HUES48 (cell line): ENCODE measurements around the gene KBTBD4.

Source experiments
- H3K27ac ChIP-seq: one replicate; pipeline ENCODE4 v1.7.0; 2013; ENCODE audit warnings: low read depth, low read length, inconsistent platforms
- H3K27me3 ChIP-seq: 2 replicates; pipeline ENCODE4 v1.6.1; 2013; ENCODE audit warnings: mild to moderate bottlenecking, low read length; ENCODE audit not compliant: control insufficient read depth, insufficient read depth
- H3K36me3 ChIP-seq: 2 replicates; pipeline ENCODE4 v1.6.1; 2013; ENCODE audit warnings: low read length; ENCODE audit not compliant: control insufficient read depth, insufficient read depth
- H3K4me1 ChIP-seq: 2 replicates; pipeline ENCODE4 v1.6.1; 2013; ENCODE audit warnings: mild to moderate bottlenecking, low read length; ENCODE audit not compliant: control insufficient read depth, insufficient read depth
- H3K4me3 ChIP-seq: 2 replicates; pipeline ENCODE4 v1.5.1; 2013; ENCODE audit warnings: mild to moderate bottlenecking, low read depth, low read length
- H3K9ac ChIP-seq: 2 replicates; pipeline ENCODE4 v1.6.1; 2013; ENCODE audit warnings: mild to moderate bottlenecking, low read depth, low read length, moderate library complexity
- H3K9me3 ChIP-seq: 2 replicates; pipeline ENCODE4 v1.6.1; 2013; ENCODE audit warnings: low read length; ENCODE audit not compliant: control insufficient read depth, insufficient read depth

The KBTBD4 gene

GRCh38 chr11:47578524-47579494 lies at the start of gene KBTBD4, which contains the start of gene NDUFS3:
Gene KBTBD4, minus strand, starts transcription at chr11:47578970. Its CDS starts 19 bp downstream, at chr11:47578951.
Gene NDUFS3, plus strand, starts transcription at chr11:47579074. Its CDS starts 18 bp downstream, at chr11:47579092.
- Histone ChIP-seq H3K9ac (peak within 1 kb of the TSS; percentile 90), H3K27me3 (no peaks in the 10 kb centered on the region), H3K4me1 (peaks cover 6% of the 10 kb centered on the region; the same call in 1 of the 2 replicates), H3K4me3 (peak within 1 kb of the TSS; percentile 67), H3K9me3 (no peaks in the 10 kb centered on the region), H3K36me3 (peaks cover 59% of the 10 kb centered on the region), H3K27ac (peak within 1 kb of the TSS; percentile 93)

DNA sequence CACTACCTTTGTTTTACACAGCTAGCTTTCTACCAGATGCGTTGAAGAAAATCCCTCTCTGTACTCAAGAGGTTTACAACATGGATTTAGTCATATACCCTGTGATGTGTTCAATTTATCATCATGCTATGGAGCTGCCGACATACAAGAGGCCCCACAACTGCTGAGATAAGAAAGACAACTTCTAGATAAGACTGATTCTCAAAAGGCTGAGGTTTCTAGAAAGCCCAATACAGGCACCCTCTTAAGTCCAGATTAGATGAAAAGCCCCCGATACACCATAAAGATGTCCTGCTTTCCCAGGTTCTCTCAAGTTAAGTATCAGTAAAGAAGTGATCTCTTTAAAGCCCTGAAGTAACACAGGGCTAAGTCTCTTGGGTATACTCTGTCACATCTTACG lies 49.3 kb upstream of the KBTBD4 start:
- H3K9me3 ChIP-seq: no peaks in the 10 kb centered on the region
- H3K27ac ChIP-seq: no peak overlapping the region
- H3K27me3 ChIP-seq: no peaks in the 10 kb centered on the region
- no peak overlapping the region for H3K9ac ChIP-seq
- peaks cover 88% of the 10 kb centered on the region for H3K36me3 ChIP-seq
- H3K4me3 ChIP-seq: no peak overlapping the region
- H3K4me1 ChIP-seq: no peaks in the 10 kb centered on the region

GRCh38 chr11:47626234-47626633 lies 47.5 kb upstream of the KBTBD4 start:
- H3K27me3 ChIP-seq: no peaks in the 10 kb centered on the region
- H3K36me3 ChIP-seq: peaks cover 95% of the 10 kb centered on the region
- H3K4me3 ChIP-seq: no peak overlapping the region
- H3K9me3 ChIP-seq: no peaks in the 10 kb centered on the region
- H3K4me1 ChIP-seq: no peaks in the 10 kb centered on the region
- no peak overlapping the region for H3K9ac ChIP-seq
- H3K27ac ChIP-seq: no peak overlapping the region

DNA sequence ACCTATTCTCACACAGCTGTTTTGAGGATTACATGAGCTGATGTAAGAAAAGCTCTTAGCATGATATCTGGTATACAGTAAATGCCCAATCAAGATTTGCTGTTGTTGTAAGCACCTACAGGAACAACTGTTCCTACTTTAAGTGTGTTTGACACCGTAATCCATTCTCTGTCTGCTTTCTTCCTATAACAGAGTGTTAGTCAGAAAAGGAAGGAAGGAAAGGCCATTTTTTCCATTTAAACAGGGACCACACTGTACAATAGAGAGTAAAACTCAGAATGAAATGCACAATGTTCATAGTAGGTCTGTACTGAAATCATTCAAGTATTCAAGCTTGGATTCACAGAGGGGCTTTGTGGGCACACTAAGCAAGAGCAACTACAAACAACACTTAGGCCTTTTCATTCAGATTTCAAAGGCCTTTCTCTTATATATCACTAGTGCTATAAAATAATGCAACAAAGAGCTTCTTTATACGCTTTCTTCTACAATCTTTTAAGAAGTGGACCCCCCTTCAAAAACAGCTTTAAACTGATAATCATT lies 42.1 kb upstream of the KBTBD4 start:
- Histone ChIP-seq H3K9ac (no peak overlapping the region), H3K4me1 (no peaks in the 10 kb centered on the region), H3K27me3 (no peaks in the 10 kb centered on the region), H3K27ac (no peak overlapping the region), H3K36me3 (peaks cover 79% of the 10 kb centered on the region), H3K9me3 (no peaks in the 10 kb centered on the region), H3K4me3 (no peak overlapping the region)

DNA sequence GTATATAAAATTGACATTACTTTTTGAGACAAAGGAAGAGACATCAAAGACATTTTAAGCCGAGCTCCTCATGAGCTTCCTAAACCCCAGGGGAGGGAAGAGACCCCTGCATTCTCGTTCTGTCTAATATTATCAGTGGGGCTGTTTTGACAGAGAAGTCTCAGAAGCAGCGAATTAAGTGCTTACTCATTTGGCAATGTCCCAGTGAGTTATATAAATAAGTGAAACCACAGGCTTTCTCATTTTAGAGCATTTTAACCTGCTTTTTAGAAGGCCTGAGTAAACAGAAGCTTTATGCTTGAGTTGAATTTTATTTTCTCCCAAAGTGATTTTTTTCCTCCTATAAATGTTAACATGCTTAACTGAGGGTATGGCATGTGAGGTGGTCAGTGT lies 38.6 kb upstream of the KBTBD4 start:
- H3K36me3 ChIP-seq: peaks cover 45% of the 10 kb centered on the region
- H3K4me3 ChIP-seq: no peak overlapping the region
- H3K27me3 ChIP-seq: no peaks in the 10 kb centered on the region
- no peak overlapping the region for H3K9ac ChIP-seq
- no peak overlapping the region for H3K27ac ChIP-seq
- no peaks in the 10 kb centered on the region for H3K4me1 ChIP-seq
- H3K9me3 ChIP-seq: no peaks in the 10 kb centered on the region

DNA sequence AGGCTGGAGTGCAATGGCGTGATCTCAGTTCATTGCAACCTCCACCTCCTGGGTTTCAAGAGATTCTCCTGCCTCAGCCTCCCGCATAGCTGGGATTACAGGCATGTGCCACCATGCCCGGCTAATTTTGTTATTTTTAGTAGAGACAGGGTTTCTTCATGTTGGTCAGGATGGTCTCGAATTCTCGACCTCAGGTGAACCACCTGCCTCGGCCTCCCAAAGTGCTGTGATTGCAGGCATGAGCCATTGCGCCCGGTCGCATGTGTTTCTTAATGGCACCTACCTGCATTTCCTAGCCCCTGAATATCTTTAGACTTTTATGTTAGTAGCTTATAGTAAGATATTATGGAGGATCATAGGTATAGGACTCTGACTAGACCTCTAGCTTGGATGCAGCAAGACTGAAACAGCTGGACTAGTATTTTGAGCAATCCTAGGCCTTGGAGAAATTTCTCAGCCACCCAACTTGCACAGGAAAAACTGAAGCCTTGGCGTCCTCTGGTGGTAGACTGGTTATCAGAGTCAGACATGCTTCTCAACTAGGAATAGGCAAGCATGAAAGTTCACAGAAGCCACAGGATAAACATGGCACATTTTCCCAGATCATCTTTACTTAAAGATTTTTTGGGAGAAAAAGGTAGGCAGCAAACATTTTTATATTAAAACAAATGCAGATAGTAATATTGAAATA lies 38.1 kb upstream of the KBTBD4 start:
- no peaks in the 10 kb centered on the region for H3K9me3 ChIP-seq
- no peak overlapping the region for H3K4me3 ChIP-seq
- no peaks in the 10 kb centered on the region for H3K27me3 ChIP-seq
- peaks cover 40% of the 10 kb centered on the region for H3K36me3 ChIP-seq
- no peak overlapping the region for H3K27ac ChIP-seq
- H3K4me1 ChIP-seq: no peaks in the 10 kb centered on the region
- H3K9ac ChIP-seq: no peak overlapping the region

DNA sequence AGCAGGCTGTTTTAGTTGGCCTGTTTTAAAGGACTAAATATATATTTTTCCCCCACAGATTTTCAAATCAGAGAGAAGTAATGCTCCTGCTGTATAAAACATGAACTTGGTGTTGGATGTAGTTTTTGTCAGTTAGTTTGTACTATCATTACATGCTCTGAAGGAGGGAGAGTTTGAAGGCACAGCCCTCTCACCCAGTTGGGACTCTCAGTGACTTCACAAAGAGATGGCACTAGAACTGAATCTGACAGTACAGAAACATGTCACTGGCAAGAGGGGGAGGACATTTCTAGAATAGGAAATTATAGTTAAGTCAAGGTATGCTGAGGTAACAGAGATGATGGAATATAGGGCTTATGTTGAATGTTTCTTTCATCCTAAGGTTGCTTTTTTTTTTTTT lies 36.5 kb upstream of the KBTBD4 start:
- H3K36me3 ChIP-seq: peaks cover 24% of the 10 kb centered on the region
- H3K4me1 ChIP-seq: no peaks in the 10 kb centered on the region
- H3K27ac ChIP-seq: no peak overlapping the region
- no peak overlapping the region for H3K9ac ChIP-seq
- no peaks in the 10 kb centered on the region for H3K27me3 ChIP-seq
- no peak overlapping the region for H3K4me3 ChIP-seq
- no peaks in the 10 kb centered on the region for H3K9me3 ChIP-seq

DNA sequence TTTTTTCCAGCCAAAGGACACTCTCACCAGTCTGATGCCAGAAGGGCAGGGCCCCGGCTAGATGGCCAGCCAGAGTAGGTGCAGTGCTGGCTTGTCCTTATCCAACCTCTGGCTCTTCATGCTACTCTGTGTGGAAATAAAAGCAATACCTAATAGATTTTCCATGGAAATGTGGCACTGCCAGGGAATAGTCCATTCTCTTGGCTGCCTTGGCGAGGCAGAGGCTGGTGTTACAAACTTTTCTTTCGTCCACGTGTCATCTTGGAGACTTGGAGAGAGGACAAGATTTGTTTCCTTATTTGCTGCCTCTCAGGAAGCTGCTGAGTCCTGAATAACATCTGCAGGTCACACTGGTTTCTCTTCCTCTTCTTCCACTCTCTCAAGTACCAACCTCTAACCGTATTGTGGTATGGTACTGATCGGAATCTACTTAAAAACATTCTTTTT lies 32.6 kb upstream of the KBTBD4 start:
- Histone ChIP-seq H3K36me3 (no peaks in the 10 kb centered on the region; the same call in 1 of the 2 replicates), H3K4me3 (no peak overlapping the region), H3K9me3 (no peaks in the 10 kb centered on the region), H3K27ac (no peak overlapping the region), H3K27me3 (no peaks in the 10 kb centered on the region), H3K9ac (no peak overlapping the region), H3K4me1 (no peaks in the 10 kb centered on the region)

DNA sequence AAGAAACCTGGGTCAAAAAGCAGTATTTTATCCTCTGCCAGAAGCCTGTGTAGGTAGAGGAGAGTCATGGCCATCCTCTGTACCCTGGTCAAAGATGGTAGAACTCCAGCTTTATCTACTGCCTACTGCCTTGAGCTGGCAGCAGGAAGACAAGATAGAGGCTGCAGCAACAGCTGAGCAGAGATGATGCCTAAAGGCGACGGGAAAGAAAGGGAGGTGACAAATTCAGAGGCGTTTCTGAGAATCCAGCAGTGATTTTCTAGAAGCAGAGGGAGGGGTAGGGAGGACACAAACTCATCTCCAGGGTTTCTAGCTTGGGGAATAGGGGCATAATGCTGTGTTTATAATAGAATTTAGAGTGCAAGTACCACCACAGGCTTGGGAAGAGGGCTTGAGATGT lies 30.9 kb upstream of the KBTBD4 start:
- Histone ChIP-seq H3K9ac (no peak overlapping the region), H3K36me3 (no peaks in the 10 kb centered on the region; the same call in 1 of the 2 replicates), H3K27ac (no peak overlapping the region), H3K4me3 (no peak overlapping the region), H3K27me3 (no peaks in the 10 kb centered on the region), H3K4me1 (no peaks in the 10 kb centered on the region), H3K9me3 (no peaks in the 10 kb centered on the region)

DNA sequence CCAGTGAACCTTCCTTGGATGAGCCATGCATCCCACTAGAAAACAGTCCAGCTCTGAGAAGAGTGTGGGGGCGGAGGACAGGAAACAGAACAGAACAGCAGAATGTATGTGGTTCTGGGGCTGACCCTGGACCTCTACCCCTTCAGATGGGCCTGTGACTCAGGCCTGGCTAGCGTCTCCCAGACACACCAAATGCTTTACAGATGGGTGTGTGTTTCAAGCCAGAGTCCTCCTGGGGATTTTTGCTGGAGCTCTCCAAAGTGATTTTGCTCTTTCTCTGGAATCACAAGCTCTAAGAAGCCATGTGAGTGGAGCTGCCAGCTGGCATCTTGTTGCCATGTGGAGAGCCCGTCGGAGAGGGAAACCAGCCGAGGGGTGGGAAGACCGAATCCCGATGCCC lies 28.6 kb upstream of the KBTBD4 start:
- Histone ChIP-seq H3K9me3 (no peaks in the 10 kb centered on the region), H3K9ac (no peak overlapping the region), H3K27ac (no peak overlapping the region), H3K27me3 (no peaks in the 10 kb centered on the region), H3K4me3 (no peak overlapping the region), H3K4me1 (no peaks in the 10 kb centered on the region), H3K36me3 (no peaks in the 10 kb centered on the region; the same call in 1 of the 2 replicates)
